ENCODE data around the gene HLCS. TPM values are rescaled to one million over a fixed set of nuclear protein-coding genes. Genes with fewer than 3 reads are reported as not detected.

HLCS gene
- polyA plus RNA-seq, 1 of the 3 experiments (the other 2 are of a cell fraction): 13.0 TPM

DNA sequence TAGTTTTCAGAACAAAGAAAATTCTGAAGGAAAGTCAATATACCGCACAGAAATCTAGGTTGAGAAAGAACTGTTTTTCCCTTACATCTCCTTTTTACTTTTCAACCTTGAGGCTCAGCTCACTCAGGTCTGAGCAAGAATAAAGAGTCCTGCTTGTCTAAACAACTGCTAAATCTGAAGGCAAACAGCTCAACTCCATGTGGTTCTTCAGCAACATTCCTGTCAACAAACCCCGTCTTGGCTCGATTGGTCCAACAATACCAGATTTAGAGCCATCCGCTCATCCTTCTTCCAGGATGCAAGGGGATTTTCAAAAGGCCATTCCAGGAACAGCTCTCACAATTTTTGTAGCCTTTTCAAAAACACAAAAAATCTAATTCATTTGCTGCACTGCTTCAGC is 119.8 kb downstream of the HLCS start:
- H3K9ac ChIP-seq: peak overlapping the region; percentile 35; the same call in 1 of the 2 replicates
- no peaks in the 10 kb centered on the region for H3K9me2 ChIP-seq
- ChIA-PET CTCF (interaction anchor here (1.0 kb wide), 1 partner anchor 216 kb away, joined by 3 read pairs; no protein-coding TSS in a partner anchor), POLR2A (no interaction called here)
- no peaks in the 10 kb centered on the region for H3K27me3 ChIP-seq (ENCODE audit: insufficient read depth)
- WGBS (ENCODE audit: low lambda C conversion rate): 84% methylated on average over 3 of the region's 4 CpGs
- H3F3A ChIP-seq (replicated peaks; ENCODE audit: insufficient read depth): peaks cover 11% of the 10 kb centered on the region
- DNase-seq: no peak
- H3K79me2 ChIP-seq (ENCODE audit: insufficient read depth): no peaks in the 10 kb centered on the region
- peaks cover 3 to 13% of the 10 kb centered on the region in 2 experiments; a peak in 3 of 4 replicates for H3K4me1 ChIP-seq (ENCODE audit: control insufficient read depth in 1 of 2, insufficient read depth in 2 of 2, low read depth in 1 of 2, low read length in 1 of 2)
- H3K27ac ChIP-seq (ENCODE audit: low read depth in 2 of 2, low read length in 1 of 2): peak overlapping the region; percentile 11 to 65; a peak in 3 of 4 replicates
- peak overlapping the region; percentile 8; the same call in 1 of the 2 replicates for H2AFZ ChIP-seq (ENCODE audit: low read depth)
- H3K4me3 ChIP-seq (ENCODE audit: low read depth in 2 of 2, low read length in 1 of 2): 0 out of 4 replicates have a peak overlapping the region, but pooled peaks of 1 of the 2 experiments have one; percentile 25
- no peaks in the 10 kb centered on the region for H3K36me3 ChIP-seq (replicated peaks in 1 of 2; ENCODE audit: control insufficient read depth in 1 of 2, insufficient read depth in 2 of 2, low read length in 1 of 2)
- no peaks in the 10 kb centered on the region for H3K9me3 ChIP-seq
- TF ChIP-seq RCOR1 (IDR thresholded peaks at IDR 0.05; ENCODE audit: low read length): no peak
- TF ChIP-seq MXI1 (IDR thresholded peaks at IDR 0.05; ENCODE audit: low read depth, low read length): no peak
- TF ChIP-seq, protein P1, sequence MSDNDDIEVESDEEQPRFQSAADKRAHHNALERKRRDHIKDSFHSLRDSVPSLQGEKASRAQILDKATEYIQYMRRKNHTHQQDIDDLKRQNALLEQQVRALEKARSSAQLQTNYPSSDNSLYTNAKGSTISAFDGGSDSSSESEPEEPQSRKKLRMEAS (IDR thresholded peaks at IDR 0.05; ENCODE audit: low read depth): no peak
- no peak for TF ChIP-seq FOXJ3 (CRISPR knock-in tag; IDR thresholded peaks at IDR 0.05)
- no peak for TF ChIP-seq SMC3 (IDR thresholded peaks at IDR 0.05; ENCODE audit: low read depth, low read length)
- TF ChIP-seq REST (IDR thresholded peaks at IDR 0.05; ENCODE audit: low read depth, low read length): no peak
- no peaks in the 10 kb centered on the region; the same call in 1 of the 2 replicates for H4K20me1 ChIP-seq (ENCODE audit: insufficient read depth)
- peak overlapping the region; percentile 56; the same call in 1 of the 2 replicates for H3K4me2 ChIP-seq

DNA sequence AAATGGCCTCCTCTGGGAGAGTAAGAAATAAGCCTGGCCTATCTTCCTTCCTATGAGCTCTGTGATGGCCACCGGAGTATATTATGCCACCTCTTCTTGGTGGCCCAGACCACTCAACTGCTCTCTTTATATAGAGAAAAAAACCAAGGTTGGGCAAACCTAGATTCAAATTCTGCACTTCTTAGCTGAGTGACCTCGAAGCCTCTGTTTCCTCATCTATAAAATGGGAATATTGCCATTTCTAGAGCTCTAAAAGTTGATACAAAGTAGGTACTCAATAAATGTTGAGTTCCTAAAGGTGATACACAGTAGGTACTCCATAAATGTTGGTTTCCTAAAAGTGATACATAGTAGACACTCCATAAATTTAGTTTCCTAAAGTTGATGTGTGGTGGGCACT is 120.7 kb downstream of the HLCS start:
- DNase-seq: no peak
- no peaks in the 10 kb centered on the region; the same call in 1 of the 2 replicates for H4K20me1 ChIP-seq (ENCODE audit: insufficient read depth)
- TF ChIP-seq SIN3A (IDR thresholded peaks at IDR 0.05; ENCODE audit: borderline replicate concordance, low read depth, low read length) (no peak), CTCF (IDR thresholded peaks at IDR 0.05) (no peak), TEAD4 (IDR thresholded peaks at IDR 0.05; ENCODE audit: borderline replicate concordance, insufficient read depth) (no peak), ZBTB33 (IDR thresholded peaks at IDR 0.05; ENCODE audit: borderline replicate concordance, low read depth) (no peak)
- TF ChIP-seq, protein P2, sequence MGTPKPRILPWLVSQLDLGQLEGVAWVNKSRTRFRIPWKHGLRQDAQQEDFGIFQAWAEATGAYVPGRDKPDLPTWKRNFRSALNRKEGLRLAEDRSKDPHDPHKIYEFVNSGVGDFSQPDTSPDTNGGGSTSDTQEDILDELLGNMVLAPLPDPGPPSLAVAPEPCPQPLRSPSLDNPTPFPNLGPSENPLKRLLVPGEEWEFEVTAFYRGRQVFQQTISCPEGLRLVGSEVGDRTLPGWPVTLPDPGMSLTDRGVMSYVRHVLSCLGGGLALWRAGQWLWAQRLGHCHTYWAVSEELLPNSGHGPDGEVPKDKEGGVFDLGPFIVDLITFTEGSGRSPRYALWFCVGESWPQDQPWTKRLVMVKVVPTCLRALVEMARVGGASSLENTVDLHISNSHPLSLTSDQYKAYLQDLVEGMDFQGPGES (IDR thresholded peaks at IDR 0.05; ENCODE audit: low read depth, low read length): no peak
- H3F3A ChIP-seq (replicated peaks; ENCODE audit: insufficient read depth): peaks cover 11% of the 10 kb centered on the region
- no peaks in the 10 kb centered on the region for H3K27me3 ChIP-seq (ENCODE audit: insufficient read depth)
- no peak overlapping the region for H3K9ac ChIP-seq
- 87% methylated on average over 2 of the region's 2 CpGs for WGBS (ENCODE audit: low lambda C conversion rate)
- no peaks in the 10 kb centered on the region for H3K36me3 ChIP-seq (replicated peaks in 1 of 2; ENCODE audit: control insufficient read depth in 1 of 2, insufficient read depth in 2 of 2, low read length in 1 of 2)
- no peaks in the 10 kb centered on the region for H3K79me2 ChIP-seq (ENCODE audit: insufficient read depth)
- no peaks in the 10 kb centered on the region for H3K9me2 ChIP-seq
- peaks cover 3 to 13% of the 10 kb centered on the region in 2 experiments; a peak in 3 of 4 replicates for H3K4me1 ChIP-seq (ENCODE audit: control insufficient read depth in 1 of 2, insufficient read depth in 2 of 2, low read depth in 1 of 2, low read length in 1 of 2)
- CTCF ChIA-PET: interaction anchor here (1.1 to 1.3 kb wide), 2 partner anchors 8 to 82 kb away, joined by 3 to 6 read pairs; no protein-coding TSS in a partner anchor
- H2AFZ ChIP-seq (ENCODE audit: low read depth): no peak overlapping the region
- H3K4me2 ChIP-seq: no peak overlapping the region
- no peak overlapping the region for H3K27ac ChIP-seq (ENCODE audit: low read depth in 2 of 2, low read length in 1 of 2)
- no peak overlapping the region for H3K4me3 ChIP-seq (ENCODE audit: low read depth in 2 of 2, low read length in 1 of 2)
- POLR2A ChIA-PET: no interaction called here
- no peaks in the 10 kb centered on the region for H3K9me3 ChIP-seq
